Nephron progenitor cell (in vitro differentiated cells): ENCODE measurements around the gene FAIM2.

Experiments used
- DNase-seq: peaks from one replicate; pipeline ENCODE4 v3.0.0; 2021
- H3K27ac Mint-ChIP-seq: 2 replicates; pipeline ENCODE4 v1.8.0; 2021; ENCODE audit warnings: mild to moderate bottlenecking, moderate library complexity, mixed read lengths
- H3K27me3 Mint-ChIP-seq: 2 replicates; pipeline ENCODE4 v1.8.0; 2021; ENCODE audit warnings: mild to moderate bottlenecking, low read depth, mixed read lengths; ENCODE audit not compliant: poor library complexity
- H3K36me3 Mint-ChIP-seq: 2 replicates; pipeline ENCODE4 v1.8.0; 2021; ENCODE audit warnings: low read depth, mixed read lengths
- H3K4me1 Mint-ChIP-seq: 2 replicates; pipeline ENCODE4 v1.8.0; 2021; ENCODE audit warnings: mixed read lengths
- H3K4me3 Mint-ChIP-seq: 2 replicates; pipeline ENCODE4 v1.8.0; 2021; ENCODE audit warnings: mild to moderate bottlenecking, moderate library complexity, mixed read lengths
- H3K9me3 Mint-ChIP-seq: 2 replicates; pipeline ENCODE4 v1.8.0; 2021; ENCODE audit warnings: mild to moderate bottlenecking, moderate library complexity, mixed read lengths
- TF ChIP-seq, protein P1 (sequence below): fragments of 200-600 bp; sonication (generic); IDR thresholded peaks from 2 replicates; pipeline ENCODE4 v1.5.0; 2021; ENCODE audit warnings: antibody characterized with exemption

The FAIM2 gene

DNA sequence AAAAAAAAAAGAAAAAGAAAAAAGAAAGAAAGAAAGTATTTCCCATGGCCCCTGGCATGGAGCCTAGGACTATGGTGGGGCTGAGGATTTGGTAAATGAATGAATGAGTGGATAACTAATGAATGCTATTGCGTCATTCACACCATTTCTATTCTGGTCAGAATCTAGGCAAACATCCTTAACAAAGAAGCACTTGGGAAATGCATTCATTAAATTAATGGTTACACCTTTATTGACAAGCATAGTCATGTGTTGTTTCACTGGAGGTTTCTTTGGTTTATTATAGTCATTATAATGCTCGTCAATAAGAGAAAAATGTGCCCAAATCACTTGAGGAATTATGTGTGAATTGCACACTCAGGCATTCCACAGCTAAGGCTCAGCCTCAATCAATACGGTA is 33.2 kb upstream of the FAIM2 start:
- Mint-ChIP-seq H3K27ac (no peak overlapping the region), H3K9me3 (peaks cover 5% of the 10 kb centered on the region), H3K36me3 (no peaks in the 10 kb centered on the region), H3K4me3 (no peak overlapping the region), H3K27me3 (peaks cover 13% of the 10 kb centered on the region), H3K4me1 (peaks cover 16% of the 10 kb centered on the region)
- TF ChIP-seq, protein P1, sequence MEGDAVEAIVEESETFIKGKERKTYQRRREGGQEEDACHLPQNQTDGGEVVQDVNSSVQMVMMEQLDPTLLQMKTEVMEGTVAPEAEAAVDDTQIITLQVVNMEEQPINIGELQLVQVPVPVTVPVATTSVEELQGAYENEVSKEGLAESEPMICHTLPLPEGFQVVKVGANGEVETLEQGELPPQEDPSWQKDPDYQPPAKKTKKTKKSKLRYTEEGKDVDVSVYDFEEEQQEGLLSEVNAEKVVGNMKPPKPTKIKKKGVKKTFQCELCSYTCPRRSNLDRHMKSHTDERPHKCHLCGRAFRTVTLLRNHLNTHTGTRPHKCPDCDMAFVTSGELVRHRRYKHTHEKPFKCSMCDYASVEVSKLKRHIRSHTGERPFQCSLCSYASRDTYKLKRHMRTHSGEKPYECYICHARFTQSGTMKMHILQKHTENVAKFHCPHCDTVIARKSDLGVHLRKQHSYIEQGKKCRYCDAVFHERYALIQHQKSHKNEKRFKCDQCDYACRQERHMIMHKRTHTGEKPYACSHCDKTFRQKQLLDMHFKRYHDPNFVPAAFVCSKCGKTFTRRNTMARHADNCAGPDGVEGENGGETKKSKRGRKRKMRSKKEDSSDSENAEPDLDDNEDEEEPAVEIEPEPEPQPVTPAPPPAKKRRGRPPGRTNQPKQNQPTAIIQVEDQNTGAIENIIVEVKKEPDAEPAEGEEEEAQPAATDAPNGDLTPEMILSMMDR = no peak
- DNase-seq = no peak

DNA sequence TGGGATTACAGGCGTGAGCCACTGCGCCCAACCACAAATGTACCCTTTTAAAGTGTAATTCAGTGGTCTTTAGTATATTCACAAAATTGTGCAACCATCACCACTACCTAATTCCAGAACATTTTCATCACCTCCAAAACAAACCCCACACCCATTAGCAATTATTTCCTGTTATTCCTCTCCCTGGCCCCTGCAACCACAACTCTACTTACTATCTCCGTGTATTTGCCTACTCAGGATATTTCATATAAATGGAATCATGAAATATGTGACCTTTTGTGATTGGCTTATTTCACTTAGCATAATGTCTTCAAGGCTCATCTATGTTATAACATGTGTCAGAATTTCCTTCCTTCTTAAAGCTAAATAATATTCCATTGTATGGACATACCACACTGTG is 30.8 kb upstream of the FAIM2 start:
- Mint-ChIP-seq H3K9me3 (peaks cover 5% of the 10 kb centered on the region), H3K27ac (no peak overlapping the region), H3K27me3 (peaks cover 17% of the 10 kb centered on the region), H3K36me3 (no peaks in the 10 kb centered on the region), H3K4me3 (no peak overlapping the region), H3K4me1 (peaks cover 10% of the 10 kb centered on the region)
- TF ChIP-seq, protein P1 = no peak
- DNase-seq = no peak

DNA sequence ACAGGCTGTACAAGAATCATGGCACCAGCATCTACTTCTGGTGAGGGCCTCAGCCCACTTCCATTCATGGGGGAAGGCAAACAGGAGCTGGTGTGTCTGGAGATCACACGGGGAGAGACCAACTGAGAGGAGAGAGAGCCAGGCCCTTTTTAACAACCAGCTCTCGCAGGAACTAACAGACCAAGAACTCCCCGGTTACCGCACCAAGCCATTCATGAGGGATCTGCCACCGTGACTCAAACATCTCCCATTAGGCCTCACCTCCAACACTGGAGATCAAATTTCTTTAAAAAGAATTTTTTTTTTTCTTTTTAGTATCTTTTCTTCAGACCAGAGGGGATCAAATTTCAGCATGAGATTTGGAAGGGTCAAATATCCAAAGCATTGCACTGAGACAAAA is 30.1 kb upstream of the FAIM2 start:
- Mint-ChIP-seq H3K36me3 (no peaks in the 10 kb centered on the region), H3K27ac (no peak overlapping the region), H3K4me3 (no peak overlapping the region), H3K4me1 (peaks cover 10% of the 10 kb centered on the region), H3K27me3 (peaks cover 20% of the 10 kb centered on the region), H3K9me3 (peaks cover 5% of the 10 kb centered on the region)
- DNase-seq = no peak
- TF ChIP-seq, protein P1 = no peak

DNA sequence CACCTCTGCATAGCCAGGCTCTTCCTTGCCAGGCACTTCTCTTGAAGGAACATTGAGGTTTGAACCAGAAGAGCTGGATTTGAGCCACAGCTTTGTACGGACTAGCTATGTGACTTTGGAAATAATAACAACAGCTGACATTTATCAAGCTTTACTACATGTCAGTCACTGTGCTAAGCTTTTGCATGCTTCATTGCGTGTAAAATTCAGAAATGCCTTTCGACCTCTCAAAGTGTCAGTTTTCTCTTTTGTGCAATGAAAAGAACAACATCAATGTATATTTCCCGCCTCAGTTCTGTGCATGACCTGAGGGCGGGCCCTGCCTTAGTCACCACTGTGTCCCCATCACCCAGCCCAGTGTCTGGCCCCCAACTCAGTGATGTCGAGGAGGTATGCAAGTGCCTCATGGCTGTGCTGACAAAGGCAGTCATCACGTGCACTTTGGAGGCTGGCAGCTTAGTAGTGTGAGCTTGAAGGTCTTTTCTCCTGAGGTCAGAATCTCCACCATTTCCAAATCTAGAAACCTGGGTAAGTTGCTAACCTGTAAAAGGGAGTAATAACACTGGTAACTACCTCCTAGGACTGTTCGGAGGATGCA is 28.9 kb upstream of the FAIM2 start:
- H3K27me3 Mint-ChIP-seq = peaks cover 25% of the 10 kb centered on the region
- TF ChIP-seq, protein P1 = no peak
- no peaks in the 10 kb centered on the region for H3K36me3 Mint-ChIP-seq
- peaks cover 5% of the 10 kb centered on the region for H3K9me3 Mint-ChIP-seq
- no peak overlapping the region for H3K4me3 Mint-ChIP-seq
- H3K27ac Mint-ChIP-seq = no peak overlapping the region
- DNase-seq = no peak
- peaks cover 10% of the 10 kb centered on the region for H3K4me1 Mint-ChIP-seq

DNA sequence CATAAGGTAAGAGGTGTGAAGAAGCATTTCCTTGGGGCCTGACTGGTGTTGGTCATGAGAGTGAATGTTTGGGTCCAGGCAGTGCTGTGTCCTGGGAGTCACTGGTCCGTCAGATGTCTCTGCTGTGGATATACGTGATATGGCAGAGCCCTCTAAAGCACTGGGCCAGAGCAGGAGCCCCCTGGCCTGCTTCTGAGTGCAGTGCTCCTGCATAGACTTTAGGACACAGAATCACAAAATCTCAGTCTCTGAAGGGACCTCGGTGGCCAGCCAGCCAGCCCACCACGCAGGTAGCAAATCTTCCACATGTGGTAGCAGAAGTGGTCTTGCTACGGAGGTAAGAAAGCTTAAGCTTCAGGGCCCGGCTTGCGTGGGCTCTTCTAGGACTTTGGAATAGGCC is 28.3 kb upstream of the FAIM2 start:
- H3K27ac Mint-ChIP-seq = no peak overlapping the region
- peaks cover 23% of the 10 kb centered on the region for H3K27me3 Mint-ChIP-seq
- H3K4me1 Mint-ChIP-seq = peaks cover 10% of the 10 kb centered on the region
- H3K4me3 Mint-ChIP-seq = no peak overlapping the region
- no peaks in the 10 kb centered on the region for H3K36me3 Mint-ChIP-seq
- TF ChIP-seq, protein P1 = no peak
- DNase-seq = no peak
- peaks cover 5% of the 10 kb centered on the region for H3K9me3 Mint-ChIP-seq

DNA sequence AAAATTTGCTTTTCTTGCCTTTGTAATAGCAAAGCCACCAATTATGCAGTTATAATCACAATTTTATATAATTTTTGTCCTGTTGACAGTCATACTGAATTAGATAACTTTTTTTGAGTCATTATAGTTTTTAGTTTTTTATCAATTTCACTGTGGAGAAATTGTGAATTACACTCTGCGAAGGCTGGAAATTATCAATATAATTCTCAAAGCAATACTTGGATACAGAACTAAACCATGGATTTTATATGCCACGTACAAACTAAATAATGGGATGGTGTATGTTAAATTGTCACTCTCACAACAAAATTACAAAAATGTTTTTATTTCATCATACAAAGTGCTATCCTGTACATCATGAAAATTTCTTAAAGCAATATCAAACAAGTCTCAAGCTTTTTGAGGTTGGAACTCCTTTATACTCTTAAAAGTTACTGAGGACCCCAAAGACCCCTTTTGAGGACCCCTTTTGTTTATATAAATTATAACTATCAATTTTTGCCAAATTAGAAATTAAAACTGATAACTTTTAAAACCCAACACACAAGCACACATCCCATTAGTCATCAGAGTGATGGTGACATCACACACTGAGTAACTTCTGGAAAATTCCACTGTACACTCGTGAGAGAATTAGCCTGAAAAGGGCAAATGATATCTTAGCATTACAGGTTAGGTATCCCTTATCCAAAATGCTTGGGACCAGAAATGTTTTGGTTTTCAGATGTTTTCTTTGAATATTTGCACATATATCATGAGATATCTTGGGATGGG is 27.0 kb upstream of the FAIM2 start:
- H3K36me3 Mint-ChIP-seq = no peaks in the 10 kb centered on the region
- no peak for DNase-seq
- peaks cover 20% of the 10 kb centered on the region for H3K27me3 Mint-ChIP-seq
- H3K9me3 Mint-ChIP-seq = peaks cover 5% of the 10 kb centered on the region
- H3K27ac Mint-ChIP-seq = no peak overlapping the region
- no peak overlapping the region for H3K4me3 Mint-ChIP-seq
- TF ChIP-seq, protein P1 = no peak
- H3K4me1 Mint-ChIP-seq = peaks cover 10% of the 10 kb centered on the region
